Smooth muscle cell (in vitro differentiated cells): ENCODE measurements around the gene KIAA1671. TPM values are rescaled to one million over a fixed set of nuclear protein-coding genes. Genes with fewer than 3 reads are reported as not detected.

Experiments
- DNase-seq: peaks from one replicate; lab custom pipeline; 2025; ENCODE audit not compliant: unreplicated experiment; lab: John Stamatoyannopoulos, UW
- H2AFZ ChIP-seq: fragments of 200-600 bp; sonication (generic); 2 replicates; pipeline ENCODE4 v1.6.0; 2016; ENCODE audit warnings: antibody characterized with exemption, low read depth, mild to moderate bottlenecking
- H3F3A ChIP-seq: fragments of 200-600 bp; sonication (generic); 2 replicates; pipeline ENCODE4 v1.6.0; 2017; ENCODE audit warnings: antibody characterized with exemption, low read depth
- H3K27ac ChIP-seq: fragments of 200-600 bp; sonication (generic); 2 replicates; pipeline ENCODE4 v1.5.1; 2016; ENCODE audit warnings: low read depth, mild to moderate bottlenecking
- H3K27me3 ChIP-seq: fragments of 200-600 bp; sonication (generic); 2 replicates; pipeline ENCODE4 v1.6.1; 2016; ENCODE audit warnings: low read depth, mild to moderate bottlenecking
- H3K36me3 ChIP-seq: fragments of 200-600 bp; sonication (generic); 2 replicates; pipeline ENCODE4 v1.5.1; 2016; ENCODE audit warnings: low read depth
- H3K4me1 ChIP-seq: fragments of 200-600 bp; sonication (generic); 2 replicates; pipeline ENCODE4 v1.5.1; 2016; ENCODE audit warnings: low read depth
- H3K4me2 ChIP-seq: fragments of 200-600 bp; sonication (generic); 2 replicates; pipeline ENCODE4 v1.6.0; 2016; ENCODE audit warnings: mild to moderate bottlenecking
- H3K4me3 ChIP-seq: fragments of 200-600 bp; sonication (generic); 2 replicates; pipeline ENCODE4 v1.5.1; 2016; ENCODE audit warnings: mild to moderate bottlenecking
- H3K79me2 ChIP-seq: fragments of 200-600 bp; sonication (generic); 2 replicates; pipeline ENCODE4 v1.6.0; 2016; ENCODE audit warnings: low read depth, mild to moderate bottlenecking
- H3K9ac ChIP-seq: fragments of 200-600 bp; sonication (generic); 2 replicates; pipeline ENCODE4 v1.6.0; 2016; ENCODE audit warnings: low read depth
- H3K9me3 ChIP-seq: fragments of 200-600 bp; sonication (generic); replicated peaks from 2 replicates; pipeline ENCODE4 v1.5.1; 2016; ENCODE audit warnings: low read depth
- H4K20me1 ChIP-seq: fragments of 200-600 bp; sonication (generic); 2 replicates; pipeline ENCODE4 v1.6.0; 2016; ENCODE audit warnings: low read depth
- WGBS: methylation state at CpG from one replicate; pipeline ENCODE4 v1.1.7; 2016; ENCODE audit warnings: low lambda C conversion rate; 5-methylcytosine and 5-hydroxymethylcytosine counted together
- polyA plus RNA-seq: library from polyadenylated mRNA; unstranded; fragments of >200 nt; fragmentation: Nextera tagmentation; extraction: Ambion mirVana; gene quantifications from 2 replicates; pipeline ENCODE4 v1.2.1, GENCODE V29; 2016
- total RNA-seq: library from RNA; depleted of rRNA; stranded (reverse); fragments of >200 nt; gene quantifications from 2 replicates; pipeline ENCODE4 v1.2.3, GENCODE V29; 2014
- TF ChIP-seq, protein P1 (sequence below): fragments of 200-600 bp; sonication (generic); IDR thresholded peaks from 2 replicates; pipeline ENCODE4 v1.5.1; 2017; ENCODE audit warnings: borderline replicate concordance, mild to moderate bottlenecking, antibody characterized with exemption; ENCODE audit not compliant: insufficient read depth, poor library complexity, severe bottlenecking

Gene KIAA1671
- total and polyA plus RNA-seq, 2 experiments from 2014 or later = 1.7 to 7.6 TPM

DNA sequence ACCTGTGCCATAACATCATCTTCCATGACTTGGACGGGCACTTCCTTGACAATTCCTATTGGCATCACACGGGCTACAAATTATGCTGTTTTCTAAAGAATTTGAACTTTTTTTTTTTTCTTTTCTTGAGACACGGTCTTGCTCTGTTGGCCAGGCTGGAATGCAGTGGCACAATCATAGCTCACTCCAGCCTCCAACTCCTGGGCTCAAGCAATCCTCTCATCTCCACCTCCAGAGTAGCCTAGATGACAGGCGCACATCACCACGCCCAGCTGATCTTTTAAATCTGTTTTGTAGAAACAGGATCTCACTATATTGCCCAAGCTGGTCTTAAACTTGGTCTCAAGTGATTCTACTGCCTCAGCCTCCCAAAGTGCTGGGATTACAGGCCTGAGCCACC lies 243.8 kb downstream of the KIAA1671 start:
- H3K9ac ChIP-seq = no peak overlapping the region
- H3K4me2 ChIP-seq = no peak overlapping the region
- H3K79me2 ChIP-seq = no peaks in the 10 kb centered on the region
- no peak overlapping the region for H3K4me3 ChIP-seq
- no peak for DNase-seq
- H3K27me3 ChIP-seq = no peaks in the 10 kb centered on the region
- H3K27ac ChIP-seq = no peak overlapping the region
- no peaks in the 10 kb centered on the region for H3F3A ChIP-seq
- peaks cover 3% of the 10 kb centered on the region for H3K4me1 ChIP-seq
- H3K36me3 ChIP-seq = no peaks in the 10 kb centered on the region
- no peak overlapping the region for H2AFZ ChIP-seq
- WGBS = 95% methylated on average over 5 of the region's 5 CpGs
- TF ChIP-seq, protein P1, sequence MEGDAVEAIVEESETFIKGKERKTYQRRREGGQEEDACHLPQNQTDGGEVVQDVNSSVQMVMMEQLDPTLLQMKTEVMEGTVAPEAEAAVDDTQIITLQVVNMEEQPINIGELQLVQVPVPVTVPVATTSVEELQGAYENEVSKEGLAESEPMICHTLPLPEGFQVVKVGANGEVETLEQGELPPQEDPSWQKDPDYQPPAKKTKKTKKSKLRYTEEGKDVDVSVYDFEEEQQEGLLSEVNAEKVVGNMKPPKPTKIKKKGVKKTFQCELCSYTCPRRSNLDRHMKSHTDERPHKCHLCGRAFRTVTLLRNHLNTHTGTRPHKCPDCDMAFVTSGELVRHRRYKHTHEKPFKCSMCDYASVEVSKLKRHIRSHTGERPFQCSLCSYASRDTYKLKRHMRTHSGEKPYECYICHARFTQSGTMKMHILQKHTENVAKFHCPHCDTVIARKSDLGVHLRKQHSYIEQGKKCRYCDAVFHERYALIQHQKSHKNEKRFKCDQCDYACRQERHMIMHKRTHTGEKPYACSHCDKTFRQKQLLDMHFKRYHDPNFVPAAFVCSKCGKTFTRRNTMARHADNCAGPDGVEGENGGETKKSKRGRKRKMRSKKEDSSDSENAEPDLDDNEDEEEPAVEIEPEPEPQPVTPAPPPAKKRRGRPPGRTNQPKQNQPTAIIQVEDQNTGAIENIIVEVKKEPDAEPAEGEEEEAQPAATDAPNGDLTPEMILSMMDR = no peak
- H4K20me1 ChIP-seq = peaks cover 6% of the 10 kb centered on the region
- H3K9me3 ChIP-seq = no peaks in the 10 kb centered on the region

DNA sequence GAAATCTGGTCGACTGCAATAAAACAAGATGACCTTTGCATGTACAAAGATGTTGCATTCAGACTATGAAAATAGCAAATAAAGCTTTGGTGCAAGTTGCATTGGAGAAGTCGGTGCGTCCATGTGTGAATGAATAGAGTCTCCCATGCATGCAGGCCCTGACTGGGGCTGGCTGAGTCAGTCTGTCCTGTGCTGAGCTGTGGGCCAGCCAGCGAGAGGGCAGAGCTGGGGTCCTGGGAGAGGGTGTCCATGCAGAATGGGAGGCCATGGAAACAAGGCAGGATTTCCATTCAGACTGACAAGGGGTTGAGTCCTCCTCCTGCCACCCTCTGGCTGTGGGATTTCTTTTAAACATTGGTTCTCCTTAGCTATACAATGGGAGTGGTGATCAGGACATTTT lies 244.8 kb downstream of the KIAA1671 start:
- TF ChIP-seq, protein P1 = no peak
- Histone ChIP-seq H3K27ac (no peak overlapping the region), H3K9ac (no peak overlapping the region), H3K4me1 (peaks cover 3% of the 10 kb centered on the region), H3K79me2 (no peaks in the 10 kb centered on the region), H3K36me3 (no peaks in the 10 kb centered on the region), H3K27me3 (no peaks in the 10 kb centered on the region), H2AFZ (no peak overlapping the region), H3K4me2 (no peak overlapping the region), H3F3A (no peaks in the 10 kb centered on the region), H3K9me3 (no peaks in the 10 kb centered on the region), H3K4me3 (no peak overlapping the region), H4K20me1 (peaks cover 6% of the 10 kb centered on the region)
- DNase-seq = no peak
- WGBS = 95% methylated on average over 4 of the region's 4 CpGs

DNA sequence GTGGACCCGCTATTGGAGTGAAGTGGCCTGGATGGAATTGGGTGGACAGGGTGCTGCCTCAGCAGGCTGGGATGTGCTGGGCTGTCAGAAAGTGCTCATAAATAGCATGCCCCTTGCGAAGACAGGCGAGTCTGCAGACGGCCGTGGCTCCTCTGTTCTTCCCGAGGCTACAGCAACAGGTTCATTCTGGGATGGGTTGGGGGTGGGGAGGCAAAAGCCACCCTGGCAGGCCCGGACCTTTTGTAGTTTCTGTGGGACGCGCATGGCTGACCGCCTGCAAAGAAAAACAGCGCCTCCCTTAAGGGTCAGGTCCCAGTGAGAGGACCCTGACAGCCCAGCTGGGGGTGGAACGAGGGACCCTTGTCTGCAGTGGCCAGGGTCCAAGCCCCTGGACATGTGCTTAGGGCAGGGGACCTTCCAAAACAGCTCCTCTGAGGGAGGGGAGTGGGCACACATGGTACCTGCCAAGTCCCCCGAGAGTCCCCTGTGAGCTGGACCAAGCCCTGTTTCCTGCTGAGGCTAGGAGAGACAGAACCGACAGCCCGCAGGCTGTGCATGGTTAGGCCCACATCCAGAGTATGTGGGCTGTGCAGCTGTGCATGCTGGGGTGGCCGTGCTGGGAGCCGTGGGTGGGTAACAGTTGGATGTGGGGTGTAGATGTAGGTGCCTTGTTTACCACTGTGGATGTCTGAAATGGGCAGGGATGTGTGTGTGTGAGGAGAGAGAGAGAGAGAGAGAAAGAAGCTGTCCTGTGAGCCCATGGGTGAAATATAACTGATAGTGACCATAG lies 247.4 kb downstream of the KIAA1671 start, which contains the start of gene CRYBB3:
Gene CRYBB3 (plus strand): TSS at position 128 of the 790 bp plus-strand sequence. CDS start 1,539 bp downstream, outside the sequence.
- no peaks in the 10 kb centered on the region for H3K79me2 ChIP-seq
- peaks cover 3% of the 10 kb centered on the region for H3K4me1 ChIP-seq
- no peaks in the 10 kb centered on the region for H3K9me3 ChIP-seq
- no peaks in the 10 kb centered on the region for H3F3A ChIP-seq
- no peaks in the 10 kb centered on the region for H3K27me3 ChIP-seq
- H3K27ac ChIP-seq = no peak within 1 kb of the TSS
- no peak within 1 kb of the TSS for H3K4me2 ChIP-seq
- DNase-seq = no peak
- WGBS = 91% methylated on average over 17 of the region's 17 CpGs
- TF ChIP-seq, protein P1 = no peak
- H2AFZ ChIP-seq = no peak within 1 kb of the TSS
- H3K9ac ChIP-seq = no peak within 1 kb of the TSS
- no peak within 1 kb of the TSS for H3K4me3 ChIP-seq
- H3K36me3 ChIP-seq = no peaks in the 10 kb centered on the region
- H4K20me1 ChIP-seq = no peaks in the 10 kb centered on the region

DNA sequence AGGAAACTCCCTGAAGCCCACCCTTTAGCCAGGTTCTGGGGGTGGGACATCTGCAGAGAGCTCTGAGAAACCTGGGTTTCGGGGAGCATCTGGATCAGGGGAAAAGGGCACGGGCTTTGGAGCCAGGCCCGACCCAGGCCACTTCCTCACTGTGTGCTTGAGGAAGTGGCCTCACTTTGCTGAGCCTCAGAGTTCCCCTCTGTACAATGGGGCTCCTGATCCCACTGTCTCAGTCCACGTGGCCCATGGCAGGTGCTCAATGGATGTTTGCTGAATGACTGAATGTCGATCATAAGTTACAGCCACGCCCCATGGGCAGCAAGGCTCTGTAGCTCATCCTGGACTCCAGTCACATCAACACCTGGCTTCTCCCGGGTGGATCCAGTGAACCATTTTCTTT lies 248.5 kb downstream of the KIAA1671 start:
- no peak overlapping the region for H3K4me2 ChIP-seq
- no peak overlapping the region for H3K9ac ChIP-seq
- 87% methylated on average over 7 of the region's 7 CpGs for WGBS
- no peak for DNase-seq
- no peak overlapping the region for H3K27ac ChIP-seq
- TF ChIP-seq, protein P1 = no peak
- no peak overlapping the region for H2AFZ ChIP-seq
- H3K36me3 ChIP-seq = no peaks in the 10 kb centered on the region
- H3K79me2 ChIP-seq = no peaks in the 10 kb centered on the region
- H3F3A ChIP-seq = no peaks in the 10 kb centered on the region
- no peaks in the 10 kb centered on the region for H3K27me3 ChIP-seq
- no peak overlapping the region for H3K4me3 ChIP-seq
- H3K9me3 ChIP-seq = no peaks in the 10 kb centered on the region
- peaks cover 3% of the 10 kb centered on the region for H3K4me1 ChIP-seq
- no peaks in the 10 kb centered on the region for H4K20me1 ChIP-seq
